HL-60 (cell line): ENCODE measurements around the gene BNIP5.

Experiments used
- DNase-seq, 2 experiments: peaks; one replicate each; pipeline ENCODE4 v3.0.0-alpha.2; 2010 to 2020; ENCODE audit warnings: low read depth in 1 of 2, low spot score in 1 of 2
- H3K27ac ChIP-seq: fragments of 250-450 bp; sonication (Bioruptor Pico); replicated peaks from 2 replicates; pipeline ENCODE4 v1.5.1; 2020; ENCODE audit warnings: mild to moderate bottlenecking, moderate library complexity
- H3K27me3 ChIP-seq: fragments of 250-450 bp; sonication (Bioruptor Pico); 2 replicates; pipeline ENCODE4 v1.5.1; 2021; ENCODE audit warnings: mild to moderate bottlenecking, moderate library complexity; ENCODE audit not compliant: insufficient read depth, poor library complexity, severe bottlenecking
- H3K4me3 ChIP-seq: replicated peaks from 2 replicates; pipeline ENCODE4 v1.5.1; 2011; ENCODE audit warnings: mild to moderate bottlenecking, control low read depth, low read length; ENCODE audit not compliant: insufficient read depth
- GABPA ChIP-seq: IDR thresholded peaks from 2 replicates; pipeline ENCODE4 v1.6.1; 2012; ENCODE audit warnings: low read depth
- POLR2AphosphoS5 ChIP-seq: IDR thresholded peaks from 2 replicates; pipeline ENCODE4 v1.6.1; 2012; ENCODE audit warnings: low read depth
- SPI1 ChIP-seq: IDR thresholded peaks from 2 replicates; pipeline ENCODE4 v1.6.1; 2012; ENCODE audit warnings: low read depth, mild to moderate bottlenecking, borderline replicate concordance
- TF ChIP-seq, protein P1 (sequence below): IDR thresholded peaks from 2 replicates; pipeline ENCODE4 v1.6.1; 2012; ENCODE audit warnings: low read depth; ENCODE audit not compliant: insufficient replicate concordance
- TF ChIP-seq, protein P2 (sequence below): IDR thresholded peaks from one replicate; pipeline ENCODE4 v1.5.1; 2011; ENCODE audit warnings: low read length, control low read depth, inconsistent platforms; ENCODE audit not compliant: insufficient read depth

Gene BNIP5

GRCh38 chr6:36296240-36296639 is 40.4 kb downstream of the BNIP5 start:
- no peak for DNase-seq
- Histone ChIP-seq H3K27me3 (no peaks in the 10 kb centered on the region), H3K27ac (no peak overlapping the region), H3K4me3 (no peak overlapping the region)
- TF ChIP-seq, protein P1, sequence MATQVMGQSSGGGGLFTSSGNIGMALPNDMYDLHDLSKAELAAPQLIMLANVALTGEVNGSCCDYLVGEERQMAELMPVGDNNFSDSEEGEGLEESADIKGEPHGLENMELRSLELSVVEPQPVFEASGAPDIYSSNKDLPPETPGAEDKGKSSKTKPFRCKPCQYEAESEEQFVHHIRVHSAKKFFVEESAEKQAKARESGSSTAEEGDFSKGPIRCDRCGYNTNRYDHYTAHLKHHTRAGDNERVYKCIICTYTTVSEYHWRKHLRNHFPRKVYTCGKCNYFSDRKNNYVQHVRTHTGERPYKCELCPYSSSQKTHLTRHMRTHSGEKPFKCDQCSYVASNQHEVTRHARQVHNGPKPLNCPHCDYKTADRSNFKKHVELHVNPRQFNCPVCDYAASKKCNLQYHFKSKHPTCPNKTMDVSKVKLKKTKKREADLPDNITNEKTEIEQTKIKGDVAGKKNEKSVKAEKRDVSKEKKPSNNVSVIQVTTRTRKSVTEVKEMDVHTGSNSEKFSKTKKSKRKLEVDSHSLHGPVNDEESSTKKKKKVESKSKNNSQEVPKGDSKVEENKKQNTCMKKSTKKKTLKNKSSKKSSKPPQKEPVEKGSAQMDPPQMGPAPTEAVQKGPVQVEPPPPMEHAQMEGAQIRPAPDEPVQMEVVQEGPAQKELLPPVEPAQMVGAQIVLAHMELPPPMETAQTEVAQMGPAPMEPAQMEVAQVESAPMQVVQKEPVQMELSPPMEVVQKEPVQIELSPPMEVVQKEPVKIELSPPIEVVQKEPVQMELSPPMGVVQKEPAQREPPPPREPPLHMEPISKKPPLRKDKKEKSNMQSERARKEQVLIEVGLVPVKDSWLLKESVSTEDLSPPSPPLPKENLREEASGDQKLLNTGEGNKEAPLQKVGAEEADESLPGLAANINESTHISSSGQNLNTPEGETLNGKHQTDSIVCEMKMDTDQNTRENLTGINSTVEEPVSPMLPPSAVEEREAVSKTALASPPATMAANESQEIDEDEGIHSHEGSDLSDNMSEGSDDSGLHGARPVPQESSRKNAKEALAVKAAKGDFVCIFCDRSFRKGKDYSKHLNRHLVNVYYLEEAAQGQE, result no peak
- TF ChIP-seq GABPA, result no peak
- no peak for TF ChIP-seq SPI1
- TF ChIP-seq, protein P2, sequence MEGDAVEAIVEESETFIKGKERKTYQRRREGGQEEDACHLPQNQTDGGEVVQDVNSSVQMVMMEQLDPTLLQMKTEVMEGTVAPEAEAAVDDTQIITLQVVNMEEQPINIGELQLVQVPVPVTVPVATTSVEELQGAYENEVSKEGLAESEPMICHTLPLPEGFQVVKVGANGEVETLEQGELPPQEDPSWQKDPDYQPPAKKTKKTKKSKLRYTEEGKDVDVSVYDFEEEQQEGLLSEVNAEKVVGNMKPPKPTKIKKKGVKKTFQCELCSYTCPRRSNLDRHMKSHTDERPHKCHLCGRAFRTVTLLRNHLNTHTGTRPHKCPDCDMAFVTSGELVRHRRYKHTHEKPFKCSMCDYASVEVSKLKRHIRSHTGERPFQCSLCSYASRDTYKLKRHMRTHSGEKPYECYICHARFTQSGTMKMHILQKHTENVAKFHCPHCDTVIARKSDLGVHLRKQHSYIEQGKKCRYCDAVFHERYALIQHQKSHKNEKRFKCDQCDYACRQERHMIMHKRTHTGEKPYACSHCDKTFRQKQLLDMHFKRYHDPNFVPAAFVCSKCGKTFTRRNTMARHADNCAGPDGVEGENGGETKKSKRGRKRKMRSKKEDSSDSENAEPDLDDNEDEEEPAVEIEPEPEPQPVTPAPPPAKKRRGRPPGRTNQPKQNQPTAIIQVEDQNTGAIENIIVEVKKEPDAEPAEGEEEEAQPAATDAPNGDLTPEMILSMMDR, result no peak
- TF ChIP-seq POLR2AphosphoS5, result no peak

DNA sequence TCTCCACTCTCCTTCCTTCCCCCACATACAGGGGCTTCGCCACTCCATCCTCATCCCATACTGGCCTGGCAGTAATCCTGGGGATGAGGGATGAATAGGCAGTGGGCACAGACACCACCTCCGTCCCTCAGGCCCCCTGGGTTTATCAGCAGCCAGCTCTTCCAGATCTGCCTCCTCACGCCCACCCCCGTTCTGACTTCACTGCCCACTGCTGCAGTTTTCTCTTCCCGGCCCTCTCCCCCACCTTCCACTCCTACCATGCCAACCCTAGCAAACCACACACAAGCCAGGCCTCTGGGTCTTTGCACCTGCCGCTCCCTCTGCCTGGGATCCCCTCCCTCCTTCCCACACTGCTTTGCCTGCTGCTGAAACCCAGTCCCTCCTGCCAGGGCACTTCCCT is 44.5 kb downstream of the BNIP5 start:
- Histone ChIP-seq H3K27ac (peak overlapping the region; percentile 57), H3K4me3 (no peak overlapping the region), H3K27me3 (no peaks in the 10 kb centered on the region)
- no peak for DNase-seq
- TF ChIP-seq, protein P1, result no peak
- TF ChIP-seq POLR2AphosphoS5, result no peak
- TF ChIP-seq SPI1, result no peak
- TF ChIP-seq, protein P2, result no peak
- TF ChIP-seq GABPA, result no peak

DNA sequence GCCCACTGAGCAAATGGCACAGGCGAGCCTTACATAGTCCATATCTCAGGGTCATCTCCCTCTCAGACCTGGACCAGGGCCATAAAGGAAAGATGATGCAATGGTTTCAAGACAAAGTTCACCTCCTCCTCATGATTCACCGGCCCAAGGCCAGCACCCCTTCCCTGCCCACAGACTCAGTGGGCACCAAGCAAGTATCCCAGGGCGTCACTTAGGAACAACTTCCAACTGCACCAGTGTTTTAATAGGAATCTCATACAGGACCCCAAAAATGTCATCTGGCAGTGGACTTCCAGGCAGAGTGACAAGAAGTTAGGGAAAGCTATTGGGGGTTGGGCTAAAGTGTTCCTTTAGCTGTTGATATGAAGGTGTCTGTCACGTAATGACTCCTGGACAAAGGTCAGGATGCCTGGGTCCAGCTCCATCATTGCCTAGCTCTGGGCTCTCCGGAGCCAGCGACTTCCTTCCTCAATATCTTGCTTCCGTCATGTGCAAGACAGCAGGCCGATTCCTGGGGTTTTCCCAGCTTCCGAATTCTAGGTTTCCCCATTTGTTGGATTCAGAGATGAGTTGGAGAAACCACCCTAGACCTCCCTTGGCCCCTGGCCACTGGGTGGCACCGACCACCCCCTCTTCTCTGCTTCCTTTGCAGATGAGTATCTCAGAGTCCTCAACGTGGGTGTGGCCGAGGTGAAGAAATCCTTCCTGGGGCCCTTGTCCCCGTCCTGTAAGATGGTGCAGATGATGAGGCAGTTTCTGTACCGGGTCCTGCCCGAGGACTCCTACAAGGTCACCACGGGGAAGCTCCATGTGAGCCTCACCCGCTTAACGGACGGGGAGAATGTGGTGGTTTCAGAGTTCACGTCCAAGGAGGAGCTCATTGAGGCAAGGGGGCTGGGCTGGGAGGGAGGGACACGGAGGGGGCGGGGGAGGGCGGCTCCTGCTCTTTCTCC is 45.7 kb downstream of the BNIP5 start:
- DNase-seq, result peak; percentile 75 to 89
- Histone ChIP-seq H3K4me3 (peak overlapping the region; percentile 2; the same call in 1 of the 2 replicates), H3K27ac (peak overlapping the region; percentile 57), H3K27me3 (no peaks in the 10 kb centered on the region)
- TF ChIP-seq, protein P1, result no peak
- TF ChIP-seq SPI1 (peak; percentile 52; the same call in 1 of the 2 replicates), POLR2AphosphoS5 (no peak)
- TF ChIP-seq, protein P2, result no peak
